Fibroblast of skin of scalp (primary cell): ENCODE measurements around the gene GALNT18.
A peak's percentile ranks its signal among the peaks of the same experiment; 100 is the strongest.

ENCODE experiments used
- DNase-seq: peaks from one replicate; pipeline ENCODE4 v3.0.0-alpha.2; 2013

GALNT18 gene

DNA sequence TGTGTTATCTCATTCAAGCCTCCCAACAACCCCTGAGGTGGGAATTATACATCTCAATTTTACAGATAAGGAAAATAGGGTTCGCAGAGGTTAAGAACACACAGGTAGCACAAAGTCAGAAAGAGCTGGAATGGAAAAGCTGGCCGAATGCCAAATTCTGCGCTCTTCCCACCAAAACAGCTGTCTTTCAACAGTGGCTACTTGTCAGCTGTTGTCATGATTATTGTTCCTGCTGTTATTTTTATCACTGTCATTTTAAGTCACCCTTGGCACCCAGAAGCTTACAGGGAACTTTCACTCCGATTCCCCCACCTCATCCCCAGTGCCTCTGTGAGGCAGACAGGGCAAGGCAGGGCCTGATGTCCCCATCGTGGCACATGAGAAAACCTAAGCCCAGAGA, 194.3 kb downstream of the GALNT18 start:
- DNase-seq, result no peak

DNA sequence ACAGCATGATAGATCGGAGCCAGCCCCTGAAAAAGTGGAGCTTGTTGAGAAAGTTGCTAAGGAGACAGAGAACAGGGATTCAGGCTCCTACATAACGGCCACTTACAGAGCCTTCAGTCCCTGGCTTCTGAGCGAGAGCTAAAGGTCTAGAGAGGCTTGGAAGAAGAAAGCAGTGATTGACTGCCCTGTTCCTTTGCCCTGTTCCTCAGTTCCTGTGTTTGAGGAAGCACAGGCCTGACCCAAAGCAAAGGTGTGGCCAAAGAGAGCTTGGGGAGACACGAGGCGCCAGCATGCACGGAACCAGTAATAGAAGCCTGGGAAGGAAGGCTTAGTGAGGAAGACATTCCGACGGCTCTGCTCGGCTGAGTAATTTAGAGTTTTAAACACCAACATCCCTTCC, 194.7 kb downstream of the GALNT18 start:
- DNase-seq, result no peak

DNA sequence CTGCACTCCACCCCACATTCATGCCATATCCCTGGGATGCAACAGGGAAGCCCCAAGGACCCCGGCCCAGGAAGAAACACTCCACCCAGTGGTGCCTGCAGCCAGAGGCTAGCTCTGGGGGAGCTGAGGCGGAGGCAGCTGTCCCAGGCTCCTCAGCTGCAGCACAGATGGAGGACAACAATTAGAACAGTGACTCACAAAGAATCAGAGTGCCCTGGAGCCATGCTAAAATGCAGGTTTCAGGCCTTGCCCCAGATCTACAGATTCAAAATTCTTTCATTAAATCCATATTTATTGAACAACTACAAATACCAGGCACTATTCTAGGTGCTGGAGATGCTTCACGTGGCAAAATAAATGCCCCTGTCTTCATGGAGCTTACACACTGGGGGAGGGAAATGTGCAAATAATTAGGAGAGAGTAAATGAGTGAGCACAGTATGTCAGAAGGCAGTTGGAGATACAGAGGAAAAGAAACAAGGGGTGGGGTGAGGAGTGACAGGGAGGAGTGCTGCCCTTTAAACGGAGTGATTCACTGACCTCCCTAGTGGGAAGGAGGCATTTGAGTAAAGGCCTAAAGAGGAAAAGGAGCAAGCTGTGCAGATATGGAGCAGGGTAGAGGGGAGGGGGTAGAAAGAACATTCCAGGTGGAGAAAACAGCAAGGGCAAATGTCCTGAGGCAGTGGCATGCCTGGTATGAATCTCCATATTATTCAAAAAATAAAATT, 195.4 kb downstream of the GALNT18 start:
- peak; percentile 14 for DNase-seq

- DNase-seq, result peak; percentile 47
These were observed 196.0 kb downstream of the GALNT18 start for GRCh38 chr11:11425806-11426205.

GRCh38 chr11:11424688-11425087, 197.1 kb downstream of the GALNT18 start:
- DNase-seq, result no peak

DNA sequence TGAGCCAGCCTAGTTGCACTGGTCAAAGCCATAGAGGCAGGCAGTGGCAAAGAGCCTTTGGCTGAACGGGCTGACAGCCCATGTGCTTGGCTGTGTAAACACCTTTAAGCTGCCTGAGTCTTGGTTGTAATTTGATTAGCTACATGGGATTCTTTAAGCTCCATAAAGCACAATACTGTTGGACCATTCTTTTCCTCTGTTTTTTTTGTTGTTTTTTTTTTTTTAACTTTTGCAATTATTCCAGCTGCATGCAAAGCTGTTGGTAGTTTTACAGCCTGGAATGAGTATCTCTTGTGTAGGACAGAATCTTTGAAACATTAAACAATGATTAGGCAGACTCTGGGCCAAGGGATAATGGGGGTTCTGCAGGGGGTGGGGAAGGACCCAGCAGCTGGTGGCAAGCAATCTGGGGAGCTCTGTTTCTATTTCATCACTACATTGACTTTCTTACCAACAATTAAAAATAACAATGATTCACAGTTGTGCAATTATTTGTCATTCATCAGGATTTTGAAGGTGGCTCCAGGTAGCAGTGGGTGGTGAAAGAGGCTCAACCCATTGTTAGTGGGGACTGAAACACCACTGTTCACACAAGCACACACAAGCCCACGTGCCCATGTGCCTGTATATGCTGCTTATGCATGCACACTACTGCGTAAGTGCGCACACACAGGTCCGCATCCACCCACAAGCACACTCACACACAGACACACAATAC, 199.2 kb downstream of the GALNT18 start:
- no peak for DNase-seq

DNA sequence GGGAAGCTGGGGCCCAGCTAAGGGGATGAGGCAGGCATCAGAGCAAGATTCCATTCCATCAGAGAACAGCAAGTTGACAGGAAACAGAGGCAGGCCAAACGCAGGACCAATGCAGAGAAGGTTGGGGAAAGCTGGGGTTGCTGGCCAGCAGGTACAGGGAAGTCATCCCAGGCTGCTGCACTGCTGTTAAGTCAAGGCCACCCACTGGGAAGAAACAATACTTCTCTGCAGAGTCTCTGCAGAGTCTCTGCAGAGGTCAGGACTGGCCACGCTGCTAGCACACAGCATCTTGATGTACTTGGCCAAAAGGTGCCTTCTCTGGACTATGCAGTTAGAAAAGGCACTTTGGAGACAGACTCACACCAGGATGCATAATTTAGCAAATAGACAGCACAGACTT, 200.3 kb downstream of the GALNT18 start:
- DNase-seq, result no peak

- no peak for DNase-seq
These were observed 200.9 kb downstream of the GALNT18 start for GRCh38 chr11:11420899-11421285.

GRCh38 chr11:11420191-11420898, 201.5 kb downstream of the GALNT18 start:
- no peak for DNase-seq

GRCh38 chr11:11419747-11420146, 202.1 kb downstream of the GALNT18 start:
- no peak for DNase-seq

GRCh38 chr11:11416917-11417316, 204.9 kb downstream of the GALNT18 start:
- DNase-seq, result peak; percentile 80

GRCh38 chr11:11416502-11416901, 205.3 kb downstream of the GALNT18 start:
- DNase-seq, result peak; percentile 89

GRCh38 chr11:11415901-11416300, 205.9 kb downstream of the GALNT18 start:
- DNase-seq, result peak; percentile 86

GRCh38 chr11:11414996-11415395, 206.8 kb downstream of the GALNT18 start:
- DNase-seq, result no peak

GRCh38 chr11:11413776-11414175, 208.0 kb downstream of the GALNT18 start:
- no peak for DNase-seq

GRCh38 chr11:11411401-11411985, 210.3 kb downstream of the GALNT18 start:
- DNase-seq, result no peak

- DNase-seq, result no peak
These were observed 211.9 kb downstream of the GALNT18 start for GRCh38 chr11:11409901-11410300.

DNA sequence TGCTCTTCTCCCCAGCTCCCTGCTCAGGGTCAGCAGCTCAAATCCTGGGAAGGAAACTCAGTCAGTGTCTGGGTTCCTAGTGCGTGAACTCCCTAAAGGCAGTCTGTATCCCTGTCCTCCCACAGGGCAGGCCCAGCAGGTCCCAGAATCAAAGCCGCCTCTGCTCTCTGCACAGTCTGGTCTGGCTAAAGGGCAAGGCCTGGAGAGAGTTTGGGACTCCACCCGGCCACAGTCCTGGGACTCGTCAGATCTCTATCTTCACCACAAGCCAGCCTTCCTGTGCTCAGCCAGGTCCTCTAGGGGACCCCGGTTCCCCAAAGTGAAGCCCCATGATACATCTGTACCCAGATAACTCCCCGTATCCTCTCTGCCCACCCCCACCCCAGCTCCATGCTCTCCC, 212.6 kb downstream of the GALNT18 start:
- no peak for DNase-seq

GRCh38 chr11:11408436-11409221, 213.2 kb downstream of the GALNT18 start:
- peak; percentile 31 for DNase-seq

GRCh38 chr11:11407763-11408084, 214.1 kb downstream of the GALNT18 start:
- DNase-seq, result no peak

- no peak for DNase-seq
These were observed 214.6 kb downstream of the GALNT18 start for GRCh38 chr11:11407065-11407762.

GRCh38 chr11:11406652-11407051, 215.2 kb downstream of the GALNT18 start:
- no peak for DNase-seq
